Adipocyte (in vitro differentiated cells): ENCODE data around the gene GMPR.

Experiments
- DNase-seq: peaks from one replicate; pipeline ENCODE4 v3.0.0-alpha.2; 2015; ENCODE audit warnings: low read depth
- H3K27me3 ChIP-seq: replicated peaks from 2 replicates; pipeline ENCODE4 v1.7.0; 2013; ENCODE audit warnings: mild to moderate bottlenecking, low read length, moderate library complexity; ENCODE audit not compliant: control insufficient read depth, insufficient read depth
- H3K36me3 ChIP-seq: 2 replicates; pipeline ENCODE4 v1.7.0; 2013; ENCODE audit warnings: low read length, mild to moderate bottlenecking, moderate library complexity; ENCODE audit not compliant: control insufficient read depth, insufficient read depth, severe bottlenecking
- H3K4me1 ChIP-seq: 2 replicates; pipeline ENCODE4 v1.7.0; 2013; ENCODE audit warnings: mild to moderate bottlenecking, low read length, moderate library complexity; ENCODE audit not compliant: control insufficient read depth, insufficient read depth
- H3K4me3 ChIP-seq: 2 replicates; pipeline ENCODE4 v1.7.0; 2013; ENCODE audit warnings: mild to moderate bottlenecking, low read length, moderate library complexity
- H3K9ac ChIP-seq: 2 replicates; pipeline ENCODE4 v1.7.0; 2013; ENCODE audit warnings: mild to moderate bottlenecking, low read length, moderate library complexity
- H3K9me3 ChIP-seq: 2 replicates; pipeline ENCODE4 v1.7.0; 2013; ENCODE audit warnings: mild to moderate bottlenecking, low read length, moderate library complexity; ENCODE audit not compliant: control insufficient read depth

The GMPR gene

DNA sequence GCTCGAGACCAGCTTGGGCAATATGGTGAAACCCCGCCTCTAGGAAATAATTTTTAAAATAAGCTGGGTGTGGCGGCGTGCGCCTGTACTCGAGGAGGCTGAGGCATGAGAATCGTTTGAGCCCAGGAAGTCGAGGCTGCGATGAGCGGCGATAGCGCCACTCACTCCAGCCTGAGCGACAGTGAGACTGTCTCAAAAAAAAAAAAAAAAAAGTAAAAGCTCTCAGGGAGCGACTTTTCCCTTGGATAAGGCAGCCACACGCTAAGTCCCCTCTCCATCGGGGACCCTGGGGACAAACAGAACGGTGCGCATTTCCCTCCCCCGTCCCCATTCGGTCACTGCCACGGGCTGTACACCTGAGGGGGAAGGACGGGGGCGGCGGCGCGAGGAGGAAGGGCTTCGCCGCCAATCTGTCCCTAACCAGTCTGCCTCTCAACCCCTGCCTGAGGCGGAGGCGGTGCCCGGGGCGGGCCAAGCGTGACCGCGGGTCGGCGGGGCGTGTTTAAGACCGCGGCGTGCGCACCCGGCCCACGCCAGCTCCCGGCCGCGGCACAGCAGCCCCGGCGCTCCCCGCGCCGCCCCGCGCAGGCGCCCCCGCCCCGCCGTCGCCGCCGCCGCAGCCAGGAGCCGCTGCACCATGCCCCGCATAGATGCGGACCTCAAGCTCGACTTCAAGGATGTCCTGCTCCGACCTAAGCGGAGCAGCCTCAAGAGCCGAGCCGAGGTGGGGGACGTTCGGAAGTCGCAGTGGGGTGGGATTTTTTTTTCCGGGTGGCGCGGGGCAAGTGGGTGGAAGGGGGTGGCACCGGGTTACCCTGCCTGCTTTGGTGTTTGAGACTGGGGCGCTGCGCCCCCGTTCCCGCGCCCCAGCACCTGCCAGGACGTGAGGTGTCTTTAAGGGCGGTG, at the start of gene GMPR:
Gene GMPR (plus strand): TSS at position 531 of the 906 bp plus-strand sequence. CDS start 107 bp downstream, at position 638.
- H3K4me3 ChIP-seq = peak within 1 kb of the TSS; percentile 86
- H3K36me3 ChIP-seq = no peaks in the 10 kb centered on the region
- no peaks in the 10 kb centered on the region for H3K9me3 ChIP-seq
- peaks cover 11% of the 10 kb centered on the region for H3K4me1 ChIP-seq
- peak within 1 kb of the TSS; percentile 71 for H3K9ac ChIP-seq
- no peaks in the 10 kb centered on the region for H3K27me3 ChIP-seq
- DNase-seq = peak; percentile 91

DNA sequence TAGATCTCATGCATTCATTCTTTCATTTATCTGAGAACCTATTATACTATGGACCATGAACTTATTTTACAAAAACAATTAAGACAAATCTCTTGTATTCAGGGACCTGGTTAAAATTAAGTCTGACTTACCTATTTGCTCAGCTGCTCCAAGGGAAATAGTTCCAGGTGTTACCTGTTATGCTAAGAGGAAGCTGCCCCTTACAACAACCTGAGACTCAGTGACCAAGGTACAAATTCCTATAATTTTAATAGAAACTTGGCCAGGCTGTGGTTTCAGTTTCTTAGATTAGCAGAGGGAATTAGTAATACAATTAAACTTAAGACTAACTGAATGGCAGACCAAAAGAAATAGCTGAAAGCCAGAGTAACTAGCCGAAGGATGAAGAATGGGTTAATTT, 48.2 kb upstream of the GMPR start:
- peaks cover 13% of the 10 kb centered on the region for H3K27me3 ChIP-seq

DNA sequence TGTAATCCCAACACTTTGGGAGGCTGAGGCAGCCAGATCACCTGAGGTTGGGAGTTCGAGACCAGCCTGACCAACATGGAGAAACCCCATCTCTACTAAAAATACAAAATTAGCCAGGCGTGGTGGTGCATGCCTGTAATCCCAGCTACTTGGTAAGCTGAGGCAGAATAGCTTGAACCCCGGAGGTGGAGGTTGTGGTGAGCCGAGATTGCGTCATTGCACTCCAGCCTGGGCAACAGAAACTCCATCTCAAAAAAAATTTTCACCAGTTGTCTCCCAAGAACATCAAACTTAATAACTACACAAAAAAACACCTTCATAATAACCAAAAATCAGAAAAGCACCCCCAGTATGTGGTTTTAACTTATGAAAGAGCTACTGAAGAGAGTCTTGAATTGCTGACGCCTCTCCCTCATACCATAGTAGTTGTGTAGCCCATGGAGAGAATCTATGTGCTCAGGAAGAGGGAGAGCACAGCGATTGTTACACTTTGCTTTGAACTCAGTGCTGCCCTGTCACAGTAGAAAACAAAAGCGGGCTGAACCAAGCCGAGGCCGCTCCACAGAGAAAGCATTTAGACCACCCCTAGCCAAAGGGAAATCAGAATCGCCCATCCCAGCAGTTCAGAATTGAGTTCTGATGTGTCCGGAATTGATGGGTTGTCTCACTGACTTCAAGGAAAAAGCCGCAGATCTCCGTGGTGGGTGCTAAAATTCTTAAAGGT, 42.0 kb upstream of the GMPR start:
- no peaks in the 10 kb centered on the region for H3K9me3 ChIP-seq

More for the DNA sequence above, 48.2 kb upstream of the GMPR start:
- Histone ChIP-seq H3K36me3 (no peaks in the 10 kb centered on the region), H3K4me1 (no peaks in the 10 kb centered on the region), H3K9me3 (no peaks in the 10 kb centered on the region), H3K4me3 (no peak overlapping the region), H3K9ac (no peak overlapping the region)
- no peak for DNase-seq

GRCh38 chr6:16196984-16197546, 41.3 kb upstream of the GMPR start:
- Histone ChIP-seq H3K36me3 (no peaks in the 10 kb centered on the region), H3K27me3 (peaks cover 4% of the 10 kb centered on the region), H3K4me1 (peaks cover 13% of the 10 kb centered on the region), H3K9me3 (no peaks in the 10 kb centered on the region), H3K4me3 (no peak overlapping the region), H3K9ac (no peak overlapping the region)
- no peak for DNase-seq

More for the DNA sequence above, 42.0 kb upstream of the GMPR start:
- H3K4me3 ChIP-seq = no peak overlapping the region
- no peak for DNase-seq
- H3K9ac ChIP-seq = no peak overlapping the region
- H3K4me1 ChIP-seq = peaks cover 13% of the 10 kb centered on the region
- no peaks in the 10 kb centered on the region for H3K36me3 ChIP-seq
- peaks cover 4% of the 10 kb centered on the region for H3K27me3 ChIP-seq

DNA sequence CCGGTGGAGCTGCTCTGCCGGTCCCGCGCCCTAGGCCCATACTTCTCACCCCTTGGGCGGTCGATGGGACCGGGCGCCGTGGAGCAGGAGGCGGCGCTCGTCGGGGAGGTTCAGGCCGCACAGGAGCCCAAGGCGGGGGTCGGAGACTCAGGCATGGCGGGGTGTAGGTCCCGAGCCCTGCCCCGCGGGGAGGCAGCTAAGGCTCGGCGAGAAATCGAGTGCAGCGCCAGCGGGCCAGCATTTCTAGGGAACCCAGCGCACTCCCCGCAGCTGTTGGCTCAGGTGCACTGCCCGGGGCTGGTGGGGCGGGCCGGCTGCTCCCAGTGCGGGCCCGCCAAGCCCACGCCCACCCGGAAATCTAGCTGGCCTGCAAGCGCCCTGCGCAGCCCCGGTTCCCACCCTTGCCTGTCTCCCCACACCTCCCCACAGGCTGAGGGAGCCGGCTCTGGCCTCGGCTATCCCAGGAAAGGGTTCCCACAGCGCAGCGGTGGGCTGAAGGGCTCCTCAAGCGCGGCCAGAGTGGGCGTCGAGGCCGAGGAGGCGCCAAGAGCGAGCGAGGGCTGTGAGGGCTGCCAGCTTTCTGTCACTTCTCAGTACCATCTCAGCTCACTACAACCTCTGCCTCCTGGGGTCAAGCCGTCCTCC, 40.2 kb upstream of the GMPR start:
- no peak overlapping the region for H3K9ac ChIP-seq
- H3K9me3 ChIP-seq = no peaks in the 10 kb centered on the region
- no peaks in the 10 kb centered on the region for H3K36me3 ChIP-seq
- H3K4me1 ChIP-seq = peaks cover 13% of the 10 kb centered on the region
- DNase-seq = no peak
- H3K4me3 ChIP-seq = no peak overlapping the region
- H3K27me3 ChIP-seq = peaks cover 4% of the 10 kb centered on the region

DNA sequence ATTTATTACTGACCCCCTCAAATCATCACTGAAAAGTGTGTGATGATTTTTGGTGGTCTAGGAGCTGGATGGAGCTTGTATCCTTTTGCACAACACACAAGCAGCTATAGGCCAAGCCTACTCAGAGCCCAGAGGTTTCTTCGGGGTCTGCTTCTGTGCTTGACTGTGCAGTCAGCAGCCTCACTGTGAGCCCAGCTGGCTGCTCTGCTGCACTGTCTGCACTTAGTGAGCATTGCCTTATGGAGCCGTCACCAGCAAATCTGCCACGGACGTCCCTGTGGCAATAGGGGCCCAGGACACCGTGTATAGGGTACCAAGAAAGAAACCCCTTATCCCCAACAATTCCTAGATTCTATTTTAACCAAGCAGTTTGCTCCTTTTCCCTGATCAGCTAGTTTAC, 38.6 kb upstream of the GMPR start:
- peaks cover 14% of the 10 kb centered on the region for H3K4me1 ChIP-seq
- H3K36me3 ChIP-seq = no peaks in the 10 kb centered on the region
- H3K27me3 ChIP-seq = peaks cover 4% of the 10 kb centered on the region
- DNase-seq = no peak
- H3K9me3 ChIP-seq = no peaks in the 10 kb centered on the region
- H3K4me3 ChIP-seq = peak overlapping the region; percentile 70
- H3K9ac ChIP-seq = peak overlapping the region; percentile 4

DNA sequence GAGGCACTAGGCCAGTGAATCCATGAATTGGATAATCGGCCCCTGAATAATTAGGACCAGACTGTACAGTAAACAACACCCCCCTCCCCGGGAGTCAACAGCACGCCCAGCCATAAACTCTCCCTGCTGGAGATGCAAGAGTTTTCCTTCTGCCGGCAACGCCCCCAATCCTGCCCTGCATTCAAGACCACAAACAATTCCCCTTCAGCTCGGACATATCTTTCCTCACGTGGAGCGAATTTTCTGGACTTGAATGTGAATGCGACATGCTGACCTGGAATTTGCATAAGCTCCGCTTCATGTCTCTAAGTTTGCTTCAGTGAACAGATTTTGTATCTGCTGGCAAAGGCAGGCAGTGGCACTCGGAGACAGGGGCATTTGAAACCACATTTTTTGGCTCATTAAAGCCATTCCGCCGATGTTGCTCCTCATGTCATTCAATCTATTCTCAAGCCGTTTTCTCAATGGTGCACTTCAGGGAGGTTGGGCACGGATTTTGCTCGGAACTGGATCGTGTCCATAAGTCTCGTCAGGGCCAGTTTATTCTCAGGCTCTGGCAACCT, 38.0 kb upstream of the GMPR start:
- Histone ChIP-seq H3K4me3 (peak overlapping the region; percentile 70), H3K4me1 (peaks cover 20% of the 10 kb centered on the region), H3K9me3 (no peaks in the 10 kb centered on the region), H3K36me3 (no peaks in the 10 kb centered on the region), H3K27me3 (peaks cover 4% of the 10 kb centered on the region), H3K9ac (peak overlapping the region; percentile 4)
- DNase-seq = peak; percentile 30

- Histone ChIP-seq H3K4me1 (peaks cover 31% of the 10 kb centered on the region), H3K9me3 (no peaks in the 10 kb centered on the region), H3K9ac (no peak overlapping the region), H3K36me3 (no peaks in the 10 kb centered on the region), H3K27me3 (peaks cover 4% of the 10 kb centered on the region), H3K4me3 (no peak overlapping the region)
- no peak for DNase-seq
Observed at GRCh38 chr6:16201706-16202105, 36.7 kb upstream of the GMPR start.

GRCh38 chr6:16204653-16205376, 33.6 kb upstream of the GMPR start:
- Histone ChIP-seq H3K4me3 (peak overlapping the region; percentile 38), H3K9me3 (no peaks in the 10 kb centered on the region), H3K36me3 (no peaks in the 10 kb centered on the region), H3K27me3 (no peaks in the 10 kb centered on the region), H3K9ac (peak overlapping the region; percentile 36), H3K4me1 (peaks cover 28% of the 10 kb centered on the region)
- no peak for DNase-seq

DNA sequence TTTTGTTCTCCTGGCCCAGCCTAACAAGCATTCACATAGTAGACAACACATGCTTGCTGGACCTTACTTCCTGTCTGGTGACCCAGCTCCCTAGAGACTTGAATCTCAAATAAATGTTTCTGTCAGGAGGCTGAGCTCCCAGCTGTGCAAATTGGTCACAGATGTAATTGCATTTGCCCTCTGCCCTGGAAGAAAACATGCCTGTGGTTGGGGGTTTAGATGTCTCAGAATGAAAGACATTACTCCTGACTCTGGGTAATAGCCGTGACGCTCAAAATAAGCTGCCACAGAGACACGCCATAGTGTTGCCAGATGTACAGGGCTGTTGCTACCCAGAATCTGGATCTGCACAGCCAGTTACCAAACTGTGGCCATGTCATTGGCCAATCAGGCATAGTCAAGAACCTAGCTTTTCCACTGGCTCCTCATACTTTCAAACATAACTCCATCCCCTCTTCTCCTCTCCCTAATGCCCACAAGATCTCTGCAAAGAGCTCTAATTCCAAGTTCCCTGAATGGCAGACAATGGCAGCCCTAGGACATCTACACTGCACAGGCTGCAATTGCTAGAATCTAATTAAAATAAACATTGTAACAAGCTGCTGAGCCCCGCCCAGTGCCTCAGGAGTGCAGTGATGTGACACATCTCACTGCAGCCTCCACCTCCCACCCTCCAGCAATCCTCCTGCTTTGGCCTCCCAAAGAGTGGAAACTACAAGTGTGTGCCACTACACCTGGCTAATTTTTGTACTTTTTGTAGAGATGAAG, 32.8 kb upstream of the GMPR start:
- peaks cover 21% of the 10 kb centered on the region for H3K4me1 ChIP-seq
- no peaks in the 10 kb centered on the region for H3K36me3 ChIP-seq
- peak overlapping the region; percentile 36 for H3K9ac ChIP-seq
- no peaks in the 10 kb centered on the region for H3K27me3 ChIP-seq
- H3K4me3 ChIP-seq = peak overlapping the region; percentile 38
- peak; percentile 99 for DNase-seq
- no peaks in the 10 kb centered on the region for H3K9me3 ChIP-seq
